Hematopoietic multipotent progenitor cell (in vitro differentiated cells): ENCODE results near the gene PRR16. TPM values are rescaled to one million over a fixed set of nuclear protein-coding genes. Genes with fewer than 3 reads are reported as not detected.
"Not testable (repeated sequence)": the region's sequence is repeated elsewhere in the genome, so short reads cannot be mapped to it uniquely, and the experiment has no call there.

Source experiments
- DNase-seq, 3 donors: peaks; one replicate each; pipeline ENCODE4 v3.0.0-alpha.2; 2011 to 2015; ENCODE audit warnings: low read depth in 2 of 3, low spot score in 2 of 3
- total RNA-seq: library from RNA; depleted of rRNA; stranded (reverse); fragments of >200 nt; gene quantifications from one replicate; pipeline ENCODE4 v1.2.3, GENCODE V29; 2012

PRR16 gene
- total RNA-seq: 0.81 TPM

DNA sequence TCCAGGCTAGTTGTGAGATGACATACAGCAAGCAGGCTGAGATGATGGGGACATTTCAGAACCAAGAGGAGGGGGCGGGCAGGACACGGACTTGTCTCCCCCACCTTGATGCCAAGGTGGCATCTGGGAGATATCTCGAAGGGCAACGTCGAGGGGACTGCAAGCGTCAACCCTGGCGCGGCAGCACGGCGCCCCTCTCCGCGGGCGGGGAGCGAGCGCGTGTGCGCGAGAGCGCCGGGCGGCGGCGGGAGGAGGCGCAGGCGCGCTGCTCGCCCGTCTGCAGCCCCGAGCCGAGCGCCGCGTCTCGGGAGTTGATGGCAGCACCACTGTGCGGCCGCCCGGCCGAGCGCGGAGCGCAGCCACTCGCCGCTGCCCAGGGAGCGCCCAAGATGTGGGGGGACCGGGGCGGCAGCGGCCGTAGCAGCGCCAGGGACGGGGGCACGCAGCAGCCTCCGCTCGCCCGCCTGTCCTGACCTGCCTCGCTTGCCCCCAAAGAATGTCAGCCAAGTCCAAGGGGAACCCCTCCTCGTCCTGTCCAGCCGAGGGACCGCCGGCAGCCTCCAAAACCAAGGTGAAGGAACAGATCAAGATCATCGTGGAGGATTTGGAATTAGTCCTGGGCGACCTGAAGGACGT is at the start of gene PRR16:
PRR16 (plus strand) TSS at position 310 of the 636 bp plus-strand sequence.
- DNase-seq: peak in 2 of 3 donors; percentile 69 to 75

DNA sequence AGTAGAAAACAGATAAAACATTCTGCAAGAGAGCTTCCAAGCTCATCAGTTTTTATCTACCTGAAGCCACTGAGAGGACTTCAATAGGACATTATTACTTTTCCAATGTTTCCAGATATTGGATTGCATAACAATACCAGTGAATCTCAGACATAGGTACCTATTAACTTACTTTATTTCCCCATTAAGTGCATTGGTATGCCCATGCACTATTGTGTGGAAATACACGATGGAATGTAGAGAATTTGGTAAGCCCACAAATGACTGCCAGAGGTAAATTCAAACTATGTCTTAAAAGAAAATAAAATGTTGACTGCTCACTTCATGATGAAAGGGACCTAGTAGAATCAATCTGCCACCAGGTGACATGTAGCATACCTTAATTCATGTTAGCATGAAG is 48.1 kb upstream of the PRR16 start:
- no peak for DNase-seq

DNA sequence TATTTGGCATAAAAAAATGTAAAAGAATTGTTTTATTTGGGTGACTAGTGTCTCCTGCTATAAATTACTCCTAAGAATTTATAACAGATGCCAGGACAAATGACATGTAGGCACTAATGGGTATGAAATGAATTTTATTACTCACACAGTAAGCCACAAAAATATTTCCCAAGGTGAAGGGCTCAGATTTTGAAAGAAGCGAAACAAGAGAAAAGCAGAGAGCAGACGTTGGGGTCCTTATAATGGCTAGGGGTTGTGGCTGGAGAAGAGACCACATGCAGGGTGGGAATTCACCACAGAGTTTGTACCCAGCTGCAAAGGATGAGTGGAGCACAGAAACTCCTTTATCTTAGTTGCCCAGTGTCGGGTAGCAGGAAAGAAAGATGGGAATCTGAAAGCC is 45.0 kb upstream of the PRR16 start:
- DNase-seq: peak in 1 of 3 donors; percentile 58

- DNase-seq: not testable (repeated sequence)
Measured at GRCh38 chr5:120426633-120427275, 37.3 kb upstream of the PRR16 start.

- no peak for DNase-seq
Measured at GRCh38 chr5:120430572-120430971, 33.5 kb upstream of the PRR16 start.

GRCh38 chr5:120432861-120433260 is 31.2 kb upstream of the PRR16 start:
- no peak for DNase-seq

GRCh38 chr5:120435129-120435528 is 29.0 kb upstream of the PRR16 start:
- no peak for DNase-seq

GRCh38 chr5:120436996-120437395 is 27.1 kb upstream of the PRR16 start:
- DNase-seq: no peak

DNA sequence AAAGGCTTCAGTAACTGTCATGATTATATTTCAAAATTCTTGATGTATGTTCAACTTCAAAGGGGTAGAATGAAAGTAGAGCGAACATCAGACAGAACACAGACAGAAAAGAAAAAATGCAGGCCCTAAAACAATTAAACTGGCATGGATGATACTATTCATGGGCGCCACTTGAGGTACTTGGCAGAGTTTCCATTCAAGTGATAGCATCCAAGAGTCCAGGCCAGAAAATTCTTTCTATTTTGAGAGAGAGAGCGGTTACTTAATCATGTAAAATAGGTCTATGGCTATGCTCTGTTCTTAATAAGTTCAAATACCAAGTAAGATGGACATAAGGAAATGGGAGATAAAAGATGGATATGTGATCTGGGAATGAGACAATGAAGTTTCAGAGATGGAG is 21.4 kb upstream of the PRR16 start:
- no peak for DNase-seq

DNA sequence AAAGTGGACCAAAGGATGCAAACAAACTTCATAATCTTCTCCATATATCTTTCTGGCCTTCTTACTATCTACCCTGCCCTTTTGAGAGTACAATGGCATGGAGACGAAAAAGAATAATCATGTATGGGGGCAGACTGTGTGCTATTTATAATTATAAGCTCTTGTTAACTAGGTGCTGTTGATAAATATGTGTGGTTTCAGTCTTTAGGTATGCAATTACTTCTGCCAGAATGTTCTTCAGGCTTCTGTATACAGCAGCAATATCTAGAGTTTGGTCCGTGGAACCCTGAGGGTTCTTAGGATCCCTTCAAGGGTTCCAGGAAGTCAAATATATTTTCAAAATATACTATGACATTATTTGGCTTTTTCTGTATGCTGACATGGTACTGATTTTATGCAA is 20.5 kb upstream of the PRR16 start:
- no peak for DNase-seq

DNA sequence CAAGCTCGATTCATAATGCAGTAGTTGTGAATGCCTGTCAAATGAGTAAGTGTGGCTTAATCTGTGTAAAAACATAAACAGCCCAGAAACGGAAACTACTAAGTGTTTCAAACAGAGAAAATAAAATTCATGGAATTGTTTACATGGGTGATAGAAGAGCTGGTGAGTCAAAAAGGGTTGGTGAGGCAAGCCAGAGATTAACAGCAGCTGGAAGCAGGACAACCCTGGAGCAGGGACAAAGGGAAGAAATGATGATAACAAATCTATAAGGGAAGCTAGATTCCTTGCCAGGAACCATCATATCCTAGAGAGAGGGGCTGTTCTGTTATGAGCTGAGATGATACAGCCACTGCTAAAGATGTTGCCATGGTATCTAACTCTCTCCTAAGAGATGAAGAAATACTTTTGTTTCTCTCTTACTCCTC is 18.0 kb upstream of the PRR16 start:
- DNase-seq: no peak

GRCh38 chr5:120446901-120447300 is 17.2 kb upstream of the PRR16 start:
- no peak for DNase-seq

DNA sequence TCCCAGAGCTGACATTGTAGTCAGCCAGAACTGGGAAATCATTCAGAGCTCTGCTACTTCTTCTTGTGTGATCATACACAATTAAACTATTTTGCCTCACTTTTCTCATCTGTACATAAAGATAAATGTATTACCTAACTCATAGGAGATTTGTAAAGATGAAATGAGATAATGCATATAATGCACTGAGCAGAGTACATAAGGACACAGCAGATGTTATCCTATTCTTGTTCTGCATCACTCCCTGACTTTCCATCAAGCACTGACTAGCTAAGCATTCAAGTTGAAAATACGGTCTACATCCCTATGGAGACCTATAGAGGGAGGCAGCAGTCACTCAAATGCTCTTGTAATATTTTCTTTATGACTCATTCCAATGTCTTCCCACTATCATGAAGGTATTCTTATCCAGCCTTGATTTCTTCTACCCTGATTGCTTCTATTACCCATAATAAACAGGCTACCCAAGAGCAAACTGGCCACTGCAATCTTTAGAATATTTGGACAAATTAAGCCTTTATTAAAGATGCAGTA is 16.3 kb upstream of the PRR16 start:
- DNase-seq: no peak

DNA sequence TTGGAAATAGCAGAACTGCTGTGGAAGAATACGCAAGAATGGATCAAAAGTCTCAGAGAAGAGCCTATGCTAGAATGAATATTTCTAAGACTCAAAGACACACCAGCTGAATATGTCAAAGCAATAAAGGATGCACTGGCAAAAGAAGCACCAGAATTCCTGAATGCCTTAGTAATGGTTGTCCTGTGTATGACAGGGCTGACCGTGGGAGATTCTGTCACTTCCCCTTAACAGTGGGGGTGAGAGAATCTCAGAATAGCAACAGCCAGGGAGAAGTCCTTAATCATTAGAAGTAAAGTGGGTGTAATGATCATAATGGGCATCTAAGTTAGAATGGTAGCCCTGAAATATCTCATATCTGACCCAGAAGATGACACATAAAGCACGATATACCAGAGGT is 14.6 kb upstream of the PRR16 start:
- no peak for DNase-seq

- no peak for DNase-seq
Measured at GRCh38 chr5:120450910-120451309, 13.2 kb upstream of the PRR16 start.

DNA sequence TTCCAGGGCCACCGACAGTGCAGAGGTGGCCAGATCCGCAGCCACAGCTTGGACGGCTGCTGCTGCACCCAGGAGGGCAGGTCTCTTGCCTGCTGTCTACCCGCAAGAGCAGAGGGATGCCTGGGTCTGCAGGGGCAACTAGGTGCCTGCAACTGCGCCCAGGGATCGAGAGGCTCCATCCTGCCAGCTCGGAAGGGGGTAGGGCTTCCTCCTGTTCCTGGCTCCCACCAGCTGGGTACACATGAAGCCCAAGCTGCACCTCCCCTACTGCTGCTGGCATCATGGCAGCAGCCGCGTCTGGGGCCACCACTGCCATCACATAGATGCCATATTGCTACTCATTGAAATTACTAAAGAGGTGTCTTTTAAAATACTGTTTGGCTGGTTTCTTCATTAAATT is 12.7 kb upstream of the PRR16 start:
- no peak for DNase-seq

- no peak for DNase-seq
Measured at GRCh38 chr5:120452471-120452870, 11.6 kb upstream of the PRR16 start.

DNA sequence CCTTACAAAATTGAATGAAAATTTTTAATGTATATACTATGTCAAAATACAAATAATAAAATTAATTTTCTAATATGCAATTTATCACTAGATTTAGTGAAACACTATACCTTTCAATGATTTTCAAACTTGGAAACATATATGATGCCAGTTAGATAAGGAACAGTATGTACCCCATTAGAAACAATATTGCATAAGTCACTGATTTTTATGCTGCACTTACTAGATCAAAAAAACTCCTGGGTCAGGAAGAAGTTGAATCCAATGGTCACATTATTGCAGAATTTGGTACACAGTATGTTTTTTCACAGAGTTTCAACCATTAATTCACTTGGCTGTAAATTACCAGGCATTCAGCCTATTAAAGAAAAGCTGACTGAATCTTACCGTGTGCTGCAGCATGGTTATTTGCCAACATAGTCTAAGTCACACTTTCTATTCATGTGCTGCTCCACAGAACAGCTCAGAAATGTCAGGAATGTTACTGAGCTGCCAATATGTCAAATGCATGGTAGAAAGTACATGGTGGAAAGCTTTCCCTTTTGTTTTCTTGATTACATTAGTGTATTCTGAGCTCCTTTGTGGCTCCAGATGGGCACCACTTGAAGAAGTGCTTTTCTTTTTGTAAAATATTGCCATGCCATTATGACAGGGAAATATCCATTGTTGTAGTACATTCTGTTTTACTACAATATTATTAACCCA is 9.9 kb upstream of the PRR16 start:
- DNase-seq: no peak

DNA sequence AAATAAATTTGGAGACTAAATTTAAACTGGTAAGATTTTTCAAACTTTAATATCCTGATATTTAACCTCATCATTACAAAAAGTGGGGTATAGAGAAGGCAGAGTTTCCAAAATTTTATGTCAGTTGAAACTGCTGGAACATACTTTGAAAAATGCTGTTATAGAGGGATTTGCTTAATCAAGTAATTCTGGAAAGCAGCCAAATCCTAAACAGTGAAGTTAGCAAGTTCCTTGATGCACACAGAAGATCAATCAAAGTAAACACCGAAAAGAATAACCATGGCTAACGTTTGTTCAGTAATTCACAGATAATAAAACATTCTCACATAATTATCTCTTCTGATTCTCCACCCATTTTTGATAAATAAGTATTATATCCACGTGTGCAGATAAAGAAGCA is 8.1 kb upstream of the PRR16 start:
- DNase-seq: no peak

DNA sequence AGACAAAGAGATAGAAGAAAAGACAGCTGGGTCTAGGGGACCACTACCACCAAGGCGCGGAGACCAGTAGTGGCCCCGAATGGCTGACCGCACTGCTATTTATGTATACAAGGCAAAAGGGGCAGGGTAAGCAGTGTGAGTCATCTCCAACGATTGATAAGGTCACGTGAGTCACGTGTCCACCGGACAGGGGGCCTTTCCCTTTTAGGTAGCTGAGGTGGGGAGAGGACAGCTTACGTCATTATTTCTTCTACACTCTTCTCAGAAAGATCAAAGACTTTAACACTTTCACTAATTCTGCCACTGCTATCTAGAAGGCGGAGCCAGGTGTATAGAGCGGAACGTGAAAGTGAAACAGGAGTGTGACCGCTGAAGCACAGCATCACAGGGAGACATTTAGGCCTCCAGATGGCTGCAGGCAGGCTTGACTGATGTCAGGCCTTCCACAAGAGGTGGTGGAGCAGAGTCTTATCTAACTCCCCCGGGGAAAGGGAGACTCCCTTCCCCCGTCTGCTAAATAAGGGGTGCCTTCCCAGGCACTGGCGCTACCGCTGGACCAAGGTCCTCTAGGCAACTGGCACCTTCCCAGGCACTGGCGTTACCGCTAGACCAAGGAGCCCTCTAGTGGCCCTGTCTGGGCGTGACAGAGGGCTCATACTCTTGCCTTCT is 6.1 kb upstream of the PRR16 start:
- peak in 2 of 3 donors; percentile 47 to 63 for DNase-seq

- DNase-seq: not testable (repeated sequence)
Measured at GRCh38 chr5:120458508-120458847, 5.6 kb upstream of the PRR16 start.
